HepG2 (cell line): ENCODE data around the gene IGF2BP3. TPM values are rescaled to one million over a fixed set of nuclear protein-coding genes. Genes with fewer than 3 reads are reported as not detected.

ENCODE experiments used
- ARID3A ChIP-seq: IDR thresholded peaks from 2 replicates; pipeline ENCODE4 v1.6.1; 2012; ENCODE audit warnings: low read depth, low read length, improper control_type of control experiment
- ARID5B ChIP-seq: IDR thresholded peaks from 2 replicates; pipeline ENCODE4 v1.4.0; 2020; ENCODE audit warnings: mild to moderate bottlenecking, missing genetic modification reagents
- ARNT2 ChIP-seq: sonication (generic); formaldehyde crosslinking; IDR thresholded peaks from 2 replicates; pipeline ENCODE4 v1.8.0; 2022; ENCODE audit warnings: mild to moderate bottlenecking, low read depth, missing genetic modification reagents, moderate library complexity
- HOXA9 ChIP-seq: sonication (generic); formaldehyde crosslinking; IDR thresholded peaks from 2 replicates; pipeline ENCODE4 v1.8.1; 2022; ENCODE audit warnings: missing genetic modification reagents, mild to moderate bottlenecking, moderate library complexity, borderline replicate concordance
- TEAD3 ChIP-seq: optimal IDR thresholded peaks from 2 replicates; pipeline ENCODE3; 2016; ENCODE audit warnings: borderline replicate concordance
- ZFP62 ChIP-seq: sonication (generic); formaldehyde crosslinking; IDR thresholded peaks from 2 replicates; pipeline ENCODE4 v1.4.0; 2020; ENCODE audit warnings: missing genetic modification reagents
- ZMYM2 ChIP-seq: sonication (generic); formaldehyde crosslinking; IDR thresholded peaks from 2 replicates; pipeline ENCODE4 v1.8.0; 2022; ENCODE audit warnings: mild to moderate bottlenecking, missing genetic modification reagents
- ZNF235 ChIP-seq: sonication (generic); formaldehyde crosslinking; IDR thresholded peaks from 2 replicates; pipeline ENCODE4 v1.8.1; 2023; ENCODE audit warnings: mild to moderate bottlenecking, missing genetic modification reagents, borderline replicate concordance
- ZNF512B ChIP-seq: sonication (generic); formaldehyde crosslinking; IDR thresholded peaks from 2 replicates; pipeline ENCODE4 v1.5.1; 2020; ENCODE audit warnings: missing genetic modification reagents, mild to moderate bottlenecking, borderline replicate concordance
- ZNF574 ChIP-seq: sonication (generic); formaldehyde crosslinking; IDR thresholded peaks from 2 replicates; pipeline ENCODE4 v1.4.0; 2020; ENCODE audit warnings: missing genetic modification reagents
- ZNF674 ChIP-seq: sonication (generic); formaldehyde crosslinking; IDR thresholded peaks from 2 replicates; pipeline ENCODE4 v1.5.0; 2020; ENCODE audit warnings: low read depth, mild to moderate bottlenecking, missing genetic modification reagents
- ZNF687 ChIP-seq: sonication (generic); formaldehyde crosslinking; IDR thresholded peaks from 2 replicates; pipeline ENCODE4 v1.5.1; 2020; ENCODE audit warnings: mild to moderate bottlenecking, missing genetic modification reagents, moderate library complexity
- polyA plus RNA-seq, 8 experiments: library from polyadenylated mRNA; depleted of rRNA in 3 of 8; stranded (reverse) in 7 of 8; unstranded in 1 of 8; fragments of >200 nt; fragmentation: Illumina TruSeq in 4 of 8; extraction: Trizol in 4 of 8; gene quantifications; 2 replicates each; pipeline versions ENCODE4 v1.2.1 to v1.2.3, GENCODE V29; 2011 to 2016; ENCODE audit warnings: low read depth in 4 of 8, missing spikeins in 1 of 8, mixed read lengths in 1 of 8; ENCODE audit not compliant: insufficient read depth in 1 of 8
- total RNA-seq, 5 experiments: library from RNA; depleted of rRNA; stranded (reverse); fragments of >200 nt; fragmentation: Illumina TruSeq; extraction: Trizol; gene quantifications; 2 replicates each; pipeline ENCODE4 v1.2.3, GENCODE V29; 2016; ENCODE audit warnings: low read depth in 1 of 5

Gene IGF2BP3
- total and polyA plus RNA-seq, 2 of the 13 experiments (the other 11 are each of a cell fraction or from before 2014, with no cell fraction given), result 37.7 to 39.5 TPM

- TF ChIP-seq ZFP62 (no peak), ZNF674 (CRISPR knock-in tag) (no peak), ZNF574 (CRISPR knock-in tag) (0 out of 2 replicates have a peak, but pooled peaks have one; percentile 35), TEAD3 (CRISPR knock-in tag) (no peak), ARNT2 (no peak), ZMYM2 (no peak), ARID5B (CRISPR knock-in tag) (peak; percentile 85), ARID3A (no peak), HOXA9 (CRISPR knock-in tag) (no peak), ZNF687 (CRISPR knock-in tag) (no peak), ZNF512B (CRISPR knock-in tag) (no peak), ZNF235 (CRISPR knock-in tag) (no peak)
Measured at GRCh38 chr7:23336799-23337283, 133.4 kb downstream of the IGF2BP3 start (continued).
